Esophagus muscularis mucosa (tissue), 4 donors: ENCODE results near the gene RSBN1L. TPM values are rescaled to one million over a fixed set of nuclear protein-coding genes. Genes with fewer than 3 reads are reported as not detected.

Source experiments
- DNase-seq: peaks from one replicate; pipeline ENCODE4 v3.0.0-alpha.2; 2017; ENCODE audit errors: extremely low spot score
- H3K27ac ChIP-seq, 4 donors: fragments of 200-600 bp; sonication (generic); replicated peaks in 1 of 4; 1 replicate in 3 of 4; 2 replicates in 1 of 4; pipeline ENCODE4 v1.5.1; 2016 to 2019; ENCODE audit warnings: mild to moderate bottlenecking in 1 of 4
- H3K27me3 ChIP-seq, 4 donors: fragments of 200-600 bp; sonication (generic); one replicate each; pipeline versions ENCODE4 v1.5.1 to v1.6.0; 2016 to 2019
- H3K36me3 ChIP-seq, 4 donors: fragments of 200-600 bp; sonication (generic); one replicate each; pipeline ENCODE4 v1.5.1; 2016 to 2019
- H3K4me1 ChIP-seq, 4 donors: fragments of 200-600 bp; sonication (generic); one replicate each; pipeline ENCODE4 v1.5.1; 2016 to 2019
- H3K4me3 ChIP-seq, 4 donors: fragments of 200-600 bp; sonication (generic); 1 replicate in 2 of 4; 2 replicates in 2 of 4; pipeline ENCODE4 v1.5.1; 2016 to 2019; ENCODE audit warnings: mild to moderate bottlenecking in 4 of 4, moderate library complexity in 1 of 4
- H3K9me3 ChIP-seq, 4 donors: fragments of 200-600 bp; sonication (generic); 1 replicate in 3 of 4; 2 replicates in 1 of 4; pipeline ENCODE4 v1.5.1; 2016 to 2019
- CTCF ChIP-seq, 3 experiments: fragments of 200-600 bp in 2 of 3; fragments of 450-650 bp in 1 of 3; sonication (generic) in 2 of 3; IDR thresholded peaks; one replicate each; pipeline ENCODE4 v1.5.1; 2017 to 2019; ENCODE audit warnings: antibody characterized with exemption in 3 of 3, mild to moderate bottlenecking in 2 of 3, moderate library complexity in 1 of 3
- EP300 ChIP-seq: sonication (generic); formaldehyde crosslinking; IDR thresholded peaks from one replicate; pipeline ENCODE4 v1.6.1; 2017; ENCODE audit warnings: antibody characterized with exemption
- POLR2A ChIP-seq: fragments of 450-650 bp; IDR thresholded peaks from one replicate; pipeline ENCODE4 v1.6.1; 2017; ENCODE audit warnings: antibody characterized with exemption, moderate library complexity, mild to moderate bottlenecking, low read depth
- POLR2AphosphoS5 ChIP-seq, 2 donors: sonication (generic); formaldehyde crosslinking; IDR thresholded peaks; one replicate each; pipeline ENCODE4 v1.6.1; 2017; ENCODE audit warnings: antibody characterized with exemption in 2 of 2
- WGBS: methylation state at CpG from one replicate; pipeline ENCODE4 v1.1.5; 2018; 5-methylcytosine and 5-hydroxymethylcytosine counted together
- intact Hi-C: fragments of 100-400 bp; cut with DNase I; formaldehyde crosslinking; loops from one replicate; pipeline ENCODE4 v1.15.1; 2023
- total RNA-seq, 4 donors: library from RNA; depleted of rRNA; stranded (reverse); fragments of >200 nt; gene quantifications; one replicate each; pipeline versions ENCODE4 v1.1.0 to v1.2.1, GENCODE V29; 2016

The RSBN1L gene
- total RNA-seq, 4 donors from 2014 or later: 17.0 to 36.5 (median 25.9) TPM

- H3K4me1 ChIP-seq: peaks cover 33 to 45% (median 42%) of the 10 kb centered on the region in 4 donors
- H3K4me3 ChIP-seq: peak overlapping the region; percentile 86 to 99 (median 94)
- intact Hi-C loops: loop anchor here (10.0 kb wide), 1 partner anchor 262 kb away; the partner anchor contains the start of gene PTPN12
- H3K9me3 ChIP-seq: no peaks in the 10 kb centered on the region
- TF ChIP-seq EP300 (no peak), CTCF (IDR thresholded peaks at IDR 0.05) (no peak), POLR2A (no peak), POLR2AphosphoS5 (IDR thresholded peaks at IDR 0.05) (no peak)
- no peaks in the 10 kb centered on the region for H3K27me3 ChIP-seq
- H3K27ac ChIP-seq: peak overlapping the region in 3 of 4 donors; percentile 86 to 94 (median 90)
- peaks cover 0 to 19% (median 4%) of the 10 kb centered on the region in 4 donors for H3K36me3 ChIP-seq
- WGBS: 25% methylated on average over 5 of the region's 5 CpGs
- no peak for DNase-seq
Observed at GRCh38 chr7:77796960-77797359, 100.7 kb downstream of the RSBN1L start.

GRCh38 chr7:77797734-77798393 is 101.6 kb downstream of the RSBN1L start:
- intact Hi-C loops: loop anchor here (10.0 kb wide), 1 partner anchor 263 kb away; the partner anchor contains the start of gene PTPN12
- H3K4me3 ChIP-seq: peak overlapping the region; percentile 86 to 99 (median 94)
- WGBS: 0% methylated on average over 14 of the region's 35 CpGs
- H3K9me3 ChIP-seq: no peaks in the 10 kb centered on the region
- H3K4me1 ChIP-seq: peaks cover 37 to 48% (median 42%) of the 10 kb centered on the region in 4 donors
- DNase-seq: peak; percentile 93
- peak overlapping the region; percentile 86 to 94 (median 91) for H3K27ac ChIP-seq
- H3K27me3 ChIP-seq: no peaks in the 10 kb centered on the region
- no peak for TF ChIP-seq EP300
- no peak for TF ChIP-seq CTCF (IDR thresholded peaks at IDR 0.05)
- no peak for TF ChIP-seq POLR2A
- peaks cover 0 to 19% (median 4%) of the 10 kb centered on the region in 4 donors for H3K36me3 ChIP-seq

DNA sequence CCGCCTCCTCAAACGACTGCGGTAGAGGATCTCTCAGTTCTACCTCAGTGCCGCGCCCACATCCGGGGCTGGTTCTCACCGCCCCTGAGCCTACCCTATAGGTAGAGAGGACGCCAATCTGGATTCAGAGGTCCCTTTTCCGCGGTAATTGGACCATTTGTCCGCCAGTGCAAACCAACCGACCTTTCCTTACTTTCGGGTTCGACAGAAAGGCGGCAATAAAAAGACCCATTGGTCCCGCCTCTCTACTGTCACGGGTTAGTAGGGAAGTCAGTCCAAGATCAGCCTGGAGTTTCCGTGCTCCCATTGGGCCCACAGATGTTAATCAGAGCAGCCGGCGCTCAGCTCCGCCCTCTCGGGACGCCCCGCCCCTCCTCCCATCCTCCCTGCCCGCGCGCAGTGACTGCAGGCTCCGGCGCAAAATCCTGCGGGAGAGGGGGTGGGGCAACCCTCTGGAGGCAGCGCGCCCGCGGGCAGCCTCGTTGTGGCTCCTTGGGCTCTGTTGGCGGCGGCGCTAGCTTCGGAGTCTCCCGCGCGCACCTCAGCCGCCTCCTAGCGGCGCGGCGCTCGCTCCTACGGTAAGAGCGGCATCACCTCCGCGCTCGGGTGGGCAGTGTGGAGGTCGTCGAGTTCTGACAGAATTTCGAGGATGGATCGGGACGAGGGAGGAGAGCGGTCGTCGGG is 102.3 kb downstream of the RSBN1L start, which contains the start of the genes PHTF2 and TMEM60:
Gene PHTF2, plus strand, starts transcription at position 380 of the 684 bp plus-strand sequence.
Gene TMEM60, minus strand, starts transcription at position 41 of the 684 bp plus-strand sequence. CDS start 4,061 bp downstream, outside the sequence.
- peaks cover 0 to 12% (median 4%) of the 10 kb centered on the region in 4 donors for H3K36me3 ChIP-seq
- DNase-seq: peak; percentile 99
- H3K9me3 ChIP-seq: no peaks in the 10 kb centered on the region
- WGBS: 0% methylated on average over 16 of the region's 61 CpGs
- H3K4me1 ChIP-seq: peaks cover 37 to 48% (median 42%) of the 10 kb centered on the region in 4 donors
- peak within 1 kb of the TSS; percentile 86 to 94 (median 91) for H3K27ac ChIP-seq
- no peaks in the 10 kb centered on the region for H3K27me3 ChIP-seq
- intact Hi-C loops: loop anchor here (10.0 kb wide), 1 partner anchor 264 kb away; the partner anchor contains the start of gene PTPN12
- peak within 1 kb of the TSS; percentile 86 to 99 (median 94) for H3K4me3 ChIP-seq
- TF ChIP-seq POLR2A: peak; percentile 68
- peak; percentile 38 to 58 (median 54) for TF ChIP-seq CTCF (IDR thresholded peaks at IDR 0.05)
- TF ChIP-seq POLR2AphosphoS5 (IDR thresholded peaks at IDR 0.05): peak; percentile 91 to 92
- TF ChIP-seq EP300: no peak

DNA sequence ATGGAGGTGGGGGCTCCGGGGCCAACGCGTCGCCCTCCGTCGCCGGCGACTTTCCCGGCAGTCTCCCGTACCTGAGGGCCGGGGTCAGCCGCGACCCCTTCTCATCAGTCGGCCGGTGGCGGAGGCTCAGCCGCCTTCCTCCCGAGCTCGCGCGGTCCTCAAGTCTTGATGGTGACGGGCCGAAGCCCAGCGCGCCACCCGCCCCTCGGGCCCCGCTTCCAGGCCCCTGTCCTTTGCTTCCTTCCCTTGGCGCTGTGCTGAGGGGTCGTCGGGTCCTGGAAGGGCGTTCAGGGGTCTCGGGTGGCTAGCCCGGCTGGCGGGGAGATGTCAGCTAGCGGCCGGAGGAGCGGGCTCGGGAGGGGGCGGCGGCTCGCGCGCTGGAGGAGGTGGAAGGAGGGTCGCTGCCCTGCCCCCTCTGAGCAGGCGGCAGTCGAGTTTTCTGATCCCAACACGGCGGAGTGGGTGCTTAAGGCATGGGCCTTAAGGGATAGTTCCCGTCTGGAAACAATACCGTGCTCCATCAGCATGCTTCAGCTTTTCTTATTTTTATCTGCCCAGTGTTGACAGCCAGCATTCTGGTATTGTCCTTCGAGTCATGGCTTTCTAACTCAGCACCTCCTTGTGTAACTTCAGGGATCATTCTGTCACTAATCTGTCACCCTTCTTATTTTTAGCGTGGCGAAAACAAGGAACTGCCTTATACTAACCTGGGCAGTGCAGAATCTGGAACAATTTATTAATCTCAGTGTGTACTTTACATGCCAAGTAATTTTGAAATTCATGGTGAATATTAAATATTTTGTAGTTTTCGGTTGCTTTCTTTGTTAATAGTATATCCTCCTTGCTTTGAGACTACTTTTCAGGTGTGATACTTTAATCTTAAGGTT is 103.1 kb downstream of the RSBN1L start:
- H3K4me3 ChIP-seq: peak overlapping the region; percentile 86 to 99 (median 94)
- WGBS: 3% methylated on average over 13 of the region's 55 CpGs
- no peak for DNase-seq
- H3K4me1 ChIP-seq: peaks cover 32 to 48% (median 40%) of the 10 kb centered on the region in 4 donors
- H3K27me3 ChIP-seq: no peaks in the 10 kb centered on the region
- peak overlapping the region; percentile 86 to 94 (median 91) for H3K27ac ChIP-seq
- no peak for TF ChIP-seq POLR2A
- peak in 1 of 2 donors; percentile 21 for TF ChIP-seq POLR2AphosphoS5 (IDR thresholded peaks at IDR 0.05)
- no peaks in the 10 kb centered on the region for H3K9me3 ChIP-seq
- H3K36me3 ChIP-seq: peaks cover 0 to 8% (median 2%) of the 10 kb centered on the region in 4 donors
- intact Hi-C loops: loop anchor here (10.0 kb wide), 1 partner anchor 265 kb away; the partner anchor contains the start of gene PTPN12
